ENCODE data around the gene BMP4. TPM values are rescaled to one million over a fixed set of nuclear protein-coding genes. Genes with fewer than 3 reads are reported as not detected.
A peak's percentile ranks its signal among the peaks of the same experiment; 100 is the strongest.

BMP4 gene
- total and polyA plus RNA-seq, 2 of the 13 experiments (the other 11 are each of a cell fraction or from before 2014, with no cell fraction given) = 56.4 to 169 TPM

DNA sequence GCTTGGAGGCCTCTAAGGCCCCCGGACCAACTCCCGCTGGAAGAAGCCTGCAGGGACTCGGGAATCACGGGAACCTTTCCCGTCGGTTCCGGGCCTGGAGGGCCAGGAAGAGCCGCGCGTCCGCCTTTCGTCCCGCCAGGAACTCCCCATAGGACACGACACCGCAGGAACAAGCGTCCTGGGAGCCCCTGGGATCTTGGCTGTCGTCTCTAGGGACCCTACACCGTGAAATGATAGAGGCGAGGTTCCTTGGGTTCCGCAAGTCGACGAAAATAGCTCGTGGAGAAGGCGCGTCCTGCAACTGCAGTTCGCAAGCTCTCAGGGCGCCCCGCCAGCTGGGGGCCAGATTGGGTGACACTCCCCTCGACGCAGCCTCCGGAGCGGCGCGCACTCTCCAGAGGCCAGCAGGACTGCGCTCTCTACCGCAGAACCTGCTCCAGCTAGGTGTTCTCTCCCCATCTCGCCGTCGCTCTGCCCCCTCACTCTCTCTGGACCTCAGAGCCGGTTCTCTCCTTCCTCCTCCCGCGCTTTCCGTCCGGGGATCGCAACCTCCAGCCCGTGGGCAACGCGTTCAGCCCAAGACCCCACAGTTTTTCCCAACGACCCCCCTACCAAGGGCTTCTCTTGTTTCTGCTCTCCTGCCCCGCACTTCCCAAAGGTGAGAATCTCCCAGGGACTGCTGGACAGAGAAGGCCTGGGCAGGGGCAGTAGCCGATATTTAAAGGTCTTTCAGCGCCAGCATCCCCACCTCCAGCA lies 776 bp downstream of the BMP4 start (continued):
- TF ChIP-seq NBN (conservative IDR thresholded peaks at IDR 0.05) = no peak
- TF ChIP-seq POLR2G (IDR thresholded peaks at IDR 0.05; ENCODE audit: low read depth, low read length) = peak; percentile 34; the same call in 1 of the 2 replicates
- TF ChIP-seq, protein P1, sequence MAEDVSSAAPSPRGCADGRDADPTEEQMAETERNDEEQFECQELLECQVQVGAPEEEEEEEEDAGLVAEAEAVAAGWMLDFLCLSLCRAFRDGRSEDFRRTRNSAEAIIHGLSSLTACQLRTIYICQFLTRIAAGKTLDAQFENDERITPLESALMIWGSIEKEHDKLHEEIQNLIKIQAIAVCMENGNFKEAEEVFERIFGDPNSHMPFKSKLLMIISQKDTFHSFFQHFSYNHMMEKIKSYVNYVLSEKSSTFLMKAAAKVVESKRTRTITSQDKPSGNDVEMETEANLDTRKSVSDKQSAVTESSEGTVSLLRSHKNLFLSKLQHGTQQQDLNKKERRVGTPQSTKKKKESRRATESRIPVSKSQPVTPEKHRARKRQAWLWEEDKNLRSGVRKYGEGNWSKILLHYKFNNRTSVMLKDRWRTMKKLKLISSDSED (CRISPR knock-in tag; IDR thresholded peaks at IDR 0.05) = no peak
- no peak for TF ChIP-seq KDM6A (CRISPR knock-in tag; IDR thresholded peaks at IDR 0.05; ENCODE audit: low read depth)
- TF ChIP-seq, protein P2, sequence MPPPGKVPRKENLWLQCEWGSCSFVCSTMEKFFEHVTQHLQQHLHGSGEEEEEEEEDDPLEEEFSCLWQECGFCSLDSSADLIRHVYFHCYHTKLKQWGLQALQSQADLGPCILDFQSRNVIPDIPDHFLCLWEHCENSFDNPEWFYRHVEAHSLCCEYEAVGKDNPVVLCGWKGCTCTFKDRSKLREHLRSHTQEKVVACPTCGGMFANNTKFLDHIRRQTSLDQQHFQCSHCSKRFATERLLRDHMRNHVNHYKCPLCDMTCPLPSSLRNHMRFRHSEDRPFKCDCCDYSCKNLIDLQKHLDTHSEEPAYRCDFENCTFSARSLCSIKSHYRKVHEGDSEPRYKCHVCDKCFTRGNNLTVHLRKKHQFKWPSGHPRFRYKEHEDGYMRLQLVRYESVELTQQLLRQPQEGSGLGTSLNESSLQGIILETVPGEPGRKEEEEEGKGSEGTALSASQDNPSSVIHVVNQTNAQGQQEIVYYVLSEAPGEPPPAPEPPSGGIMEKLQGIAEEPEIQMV (CRISPR knock-in tag; IDR thresholded peaks at IDR 0.05; ENCODE audit: low read depth) = 0 out of 2 replicates have a peak, but pooled peaks have one; percentile 40
- TF ChIP-seq, protein P3, sequence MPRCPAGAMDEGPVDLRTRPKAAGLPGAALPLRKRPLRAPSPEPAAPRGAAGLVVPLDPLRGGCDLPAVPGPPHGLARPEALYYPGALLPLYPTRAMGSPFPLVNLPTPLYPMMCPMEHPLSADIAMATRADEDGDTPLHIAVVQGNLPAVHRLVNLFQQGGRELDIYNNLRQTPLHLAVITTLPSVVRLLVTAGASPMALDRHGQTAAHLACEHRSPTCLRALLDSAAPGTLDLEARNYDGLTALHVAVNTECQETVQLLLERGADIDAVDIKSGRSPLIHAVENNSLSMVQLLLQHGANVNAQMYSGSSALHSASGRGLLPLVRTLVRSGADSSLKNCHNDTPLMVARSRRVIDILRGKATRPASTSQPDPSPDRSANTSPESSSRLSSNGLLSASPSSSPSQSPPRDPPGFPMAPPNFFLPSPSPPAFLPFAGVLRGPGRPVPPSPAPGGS (CRISPR knock-in tag; IDR thresholded peaks at IDR 0.05) = 0 out of 2 replicates have a peak, but pooled peaks have one; percentile 6
- TF ChIP-seq SRF (IDR thresholded peaks at IDR 0.05; ENCODE audit: low read depth, low read length) = no peak
- 0 out of 2 replicates have a peak, but pooled peaks have one; percentile 45 for TF ChIP-seq ZNF83 (CRISPR knock-in tag; IDR thresholded peaks at IDR 0.05; ENCODE audit: borderline replicate concordance)
- no peak for TF ChIP-seq ZNF350 (CRISPR knock-in tag; IDR thresholded peaks at IDR 0.05; ENCODE audit: borderline replicate concordance, low read depth)
- TF ChIP-seq, protein P4, sequence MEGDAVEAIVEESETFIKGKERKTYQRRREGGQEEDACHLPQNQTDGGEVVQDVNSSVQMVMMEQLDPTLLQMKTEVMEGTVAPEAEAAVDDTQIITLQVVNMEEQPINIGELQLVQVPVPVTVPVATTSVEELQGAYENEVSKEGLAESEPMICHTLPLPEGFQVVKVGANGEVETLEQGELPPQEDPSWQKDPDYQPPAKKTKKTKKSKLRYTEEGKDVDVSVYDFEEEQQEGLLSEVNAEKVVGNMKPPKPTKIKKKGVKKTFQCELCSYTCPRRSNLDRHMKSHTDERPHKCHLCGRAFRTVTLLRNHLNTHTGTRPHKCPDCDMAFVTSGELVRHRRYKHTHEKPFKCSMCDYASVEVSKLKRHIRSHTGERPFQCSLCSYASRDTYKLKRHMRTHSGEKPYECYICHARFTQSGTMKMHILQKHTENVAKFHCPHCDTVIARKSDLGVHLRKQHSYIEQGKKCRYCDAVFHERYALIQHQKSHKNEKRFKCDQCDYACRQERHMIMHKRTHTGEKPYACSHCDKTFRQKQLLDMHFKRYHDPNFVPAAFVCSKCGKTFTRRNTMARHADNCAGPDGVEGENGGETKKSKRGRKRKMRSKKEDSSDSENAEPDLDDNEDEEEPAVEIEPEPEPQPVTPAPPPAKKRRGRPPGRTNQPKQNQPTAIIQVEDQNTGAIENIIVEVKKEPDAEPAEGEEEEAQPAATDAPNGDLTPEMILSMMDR (CRISPR knock-in tag; IDR thresholded peaks at IDR 0.05) = peak; percentile 27; the same call in 1 of the 2 replicates
- no peak for TF ChIP-seq ZKSCAN5 (CRISPR knock-in tag; IDR thresholded peaks at IDR 0.05)
- TF ChIP-seq HNF4A (CRISPR knock-in tag; IDR thresholded peaks at IDR 0.05) = 0 out of 2 replicates have a peak, but pooled peaks have one; percentile 6
- no peak for TF ChIP-seq ZNF460 (CRISPR knock-in tag; IDR thresholded peaks at IDR 0.05; ENCODE audit: borderline replicate concordance)
- TF ChIP-seq ZSCAN30 (CRISPR knock-in tag; IDR thresholded peaks at IDR 0.05) = no peak
- peak; percentile 55; the same call in 1 of the 2 replicates for TF ChIP-seq HNRNPL (IDR thresholded peaks at IDR 0.05; ENCODE audit: low read depth, low read length)
- TF ChIP-seq ZNF780A (CRISPR knock-in tag; IDR thresholded peaks at IDR 0.05) = no peak
- 0 out of 2 replicates have a peak, but pooled peaks have one; percentile 2 for TF ChIP-seq CBX5 (CRISPR knock-in tag; IDR thresholded peaks at IDR 0.05; ENCODE audit: borderline replicate concordance)
- 0 out of 2 replicates have a peak, but pooled peaks have one; percentile 19 for TF ChIP-seq JUN (CRISPR knock-in tag; IDR thresholded peaks at IDR 0.05)
- TF ChIP-seq FOXK2 (IDR thresholded peaks at IDR 0.05) = no peak
- no peak for TF ChIP-seq ZNF891 (CRISPR knock-in tag; IDR thresholded peaks at IDR 0.05)
- TF ChIP-seq HNRNPUL1 (IDR thresholded peaks at IDR 0.05; ENCODE audit: low read depth, low read length) = no peak
- TF ChIP-seq FLYWCH1 (CRISPR knock-in tag; IDR thresholded peaks at IDR 0.05) = no peak
- TF ChIP-seq RBM22 (optimal IDR thresholded peaks at IDR 0.05; ENCODE audit: low read length) = no peak
- TF ChIP-seq, protein P5, sequence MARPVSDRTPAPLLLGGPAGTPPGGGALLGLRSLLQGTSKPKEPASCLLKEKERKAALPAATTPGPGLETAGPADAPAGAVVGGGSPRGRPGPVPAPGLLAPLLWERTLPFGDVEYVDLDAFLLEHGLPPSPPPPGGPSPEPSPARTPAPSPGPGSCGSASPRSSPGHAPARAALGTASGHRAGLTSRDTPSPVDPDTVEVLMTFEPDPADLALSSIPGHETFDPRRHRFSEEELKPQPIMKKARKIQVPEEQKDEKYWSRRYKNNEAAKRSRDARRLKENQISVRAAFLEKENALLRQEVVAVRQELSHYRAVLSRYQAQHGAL (CRISPR knock-in tag; IDR thresholded peaks at IDR 0.05; ENCODE audit: not compliant biosample characterization) = peak; percentile 45

Data from HepG2 (cell line).